Nephron (organoid): ENCODE measurements around the gene OCIAD1.
"Not testable (repeated sequence)": the region's sequence is repeated elsewhere in the genome, so short reads cannot be mapped to it uniquely, and the experiment has no call there.

Experiments used
- H3K27ac Mint-ChIP-seq, 3 experiments: 2 replicates each; pipeline ENCODE4 v1.8.0; 2020; ENCODE audit warnings: mixed read lengths in 3 of 3, mild to moderate bottlenecking in 2 of 3, moderate library complexity in 1 of 3
- H3K27me3 Mint-ChIP-seq: 2 replicates; pipeline ENCODE4 v1.8.0; 2021; ENCODE audit warnings: low read depth, mild to moderate bottlenecking, moderate library complexity, mixed read lengths
- H3K36me3 Mint-ChIP-seq: 2 replicates; pipeline ENCODE4 v1.8.0; 2020; ENCODE audit warnings: low read depth, mixed read lengths
- H3K4me1 Mint-ChIP-seq: 2 replicates; pipeline ENCODE4 v1.8.0; 2020; ENCODE audit warnings: mixed read lengths
- H3K4me3 Mint-ChIP-seq, 3 experiments: 2 replicates each; pipeline ENCODE4 v1.8.0; 2020; ENCODE audit warnings: mild to moderate bottlenecking in 3 of 3, mixed read lengths in 3 of 3, moderate library complexity in 2 of 3
- H3K9me3 Mint-ChIP-seq: 2 replicates; pipeline ENCODE4 v1.8.0; 2020; ENCODE audit warnings: mixed read lengths
- TF ChIP-seq, protein P1 (sequence below), 3 experiments: fragments of 200-600 bp; sonication (generic); IDR thresholded peaks; one replicate each; pipeline ENCODE4 v1.5.0; 2021; ENCODE audit warnings: antibody characterized with exemption in 3 of 3; ENCODE audit not compliant: unreplicated experiment in 3 of 3

OCIAD1 gene

DNA sequence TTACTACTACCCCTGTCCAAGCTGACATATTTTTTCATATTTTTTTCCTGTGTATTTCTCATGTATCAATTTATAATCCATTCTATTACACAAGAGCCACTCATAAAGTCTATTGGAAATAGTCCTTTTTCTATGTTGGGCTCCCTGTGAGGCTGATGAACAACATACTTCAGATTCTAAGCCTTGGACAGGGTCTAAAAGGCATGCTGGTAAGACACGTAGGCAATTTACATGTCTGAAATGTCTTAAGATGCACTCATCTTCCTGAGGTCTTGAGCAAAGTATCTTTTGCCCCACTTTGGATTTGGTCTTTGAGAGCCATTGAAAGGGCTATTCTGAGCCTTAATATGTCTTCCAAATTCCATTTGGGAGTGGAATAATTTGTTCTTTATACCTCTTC lies 31.8 kb downstream of the OCIAD1 start:
- H3K27ac Mint-ChIP-seq = no peak overlapping the region
- H3K27me3 Mint-ChIP-seq = no peaks in the 10 kb centered on the region
- peaks cover 48% of the 10 kb centered on the region for H3K36me3 Mint-ChIP-seq
- TF ChIP-seq, protein P1, sequence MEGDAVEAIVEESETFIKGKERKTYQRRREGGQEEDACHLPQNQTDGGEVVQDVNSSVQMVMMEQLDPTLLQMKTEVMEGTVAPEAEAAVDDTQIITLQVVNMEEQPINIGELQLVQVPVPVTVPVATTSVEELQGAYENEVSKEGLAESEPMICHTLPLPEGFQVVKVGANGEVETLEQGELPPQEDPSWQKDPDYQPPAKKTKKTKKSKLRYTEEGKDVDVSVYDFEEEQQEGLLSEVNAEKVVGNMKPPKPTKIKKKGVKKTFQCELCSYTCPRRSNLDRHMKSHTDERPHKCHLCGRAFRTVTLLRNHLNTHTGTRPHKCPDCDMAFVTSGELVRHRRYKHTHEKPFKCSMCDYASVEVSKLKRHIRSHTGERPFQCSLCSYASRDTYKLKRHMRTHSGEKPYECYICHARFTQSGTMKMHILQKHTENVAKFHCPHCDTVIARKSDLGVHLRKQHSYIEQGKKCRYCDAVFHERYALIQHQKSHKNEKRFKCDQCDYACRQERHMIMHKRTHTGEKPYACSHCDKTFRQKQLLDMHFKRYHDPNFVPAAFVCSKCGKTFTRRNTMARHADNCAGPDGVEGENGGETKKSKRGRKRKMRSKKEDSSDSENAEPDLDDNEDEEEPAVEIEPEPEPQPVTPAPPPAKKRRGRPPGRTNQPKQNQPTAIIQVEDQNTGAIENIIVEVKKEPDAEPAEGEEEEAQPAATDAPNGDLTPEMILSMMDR (IDR thresholded peaks at IDR 0.05; ENCODE audit: unreplicated experiment in 3 of 3) = no peak
- no peaks in the 10 kb centered on the region for H3K4me1 Mint-ChIP-seq
- H3K9me3 Mint-ChIP-seq = peaks cover 17% of the 10 kb centered on the region
- no peak overlapping the region for H3K4me3 Mint-ChIP-seq

DNA sequence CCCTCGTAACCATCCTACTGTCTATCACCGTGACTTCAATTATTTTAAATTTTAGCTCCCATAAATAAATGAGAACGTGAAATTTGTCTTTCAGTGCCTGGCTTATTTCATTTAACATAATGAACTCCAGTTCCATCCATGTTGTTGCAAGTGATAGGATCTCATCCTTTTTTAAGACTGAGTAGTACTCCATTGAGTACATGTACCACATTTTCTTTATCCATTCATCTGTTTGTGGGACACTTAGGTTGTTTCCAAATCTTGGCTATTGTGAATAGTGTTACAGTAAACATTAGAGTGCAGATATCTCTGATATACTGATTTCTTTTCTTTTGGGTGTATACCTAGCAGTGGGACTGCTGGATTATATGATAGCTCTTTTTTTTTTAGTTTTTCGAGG lies 32.8 kb downstream of the OCIAD1 start:
- Mint-ChIP-seq H3K36me3 (peaks cover 43% of the 10 kb centered on the region), H3K27me3 (no peaks in the 10 kb centered on the region), H3K9me3 (peaks cover 20% of the 10 kb centered on the region), H3K4me1 (no peaks in the 10 kb centered on the region), H3K4me3 (no peak overlapping the region), H3K27ac (no peak overlapping the region)
- TF ChIP-seq, protein P1 (IDR thresholded peaks at IDR 0.05; ENCODE audit: unreplicated experiment in 3 of 3) = no peak

DNA sequence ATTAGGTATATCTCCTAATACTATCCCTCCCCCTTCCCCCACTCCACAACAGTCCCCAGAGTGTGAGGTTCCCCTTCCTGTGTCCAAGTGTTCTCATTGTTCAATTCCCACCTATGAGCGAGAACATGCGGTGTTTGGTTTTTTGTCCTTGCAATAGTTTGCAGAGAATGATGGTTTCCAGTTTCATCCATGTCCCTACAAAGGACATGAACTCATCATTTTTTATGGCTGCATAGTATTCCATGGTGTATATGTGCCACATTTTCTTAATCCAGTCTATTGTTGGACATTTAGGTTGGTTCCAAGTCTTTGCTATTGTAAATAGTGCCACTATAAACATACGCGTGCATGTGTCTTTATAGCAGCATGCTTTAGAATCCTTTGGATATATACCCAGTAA lies 33.8 kb downstream of the OCIAD1 start:
- H3K4me1 Mint-ChIP-seq, H3K27me3 Mint-ChIP-seq, H3K4me3 Mint-ChIP-seq, H3K27ac Mint-ChIP-seq: not testable (repeated sequence)
- Mint-ChIP-seq H3K36me3 (peaks cover 43% of the 10 kb centered on the region), H3K9me3 (peaks cover 27% of the 10 kb centered on the region)

DNA sequence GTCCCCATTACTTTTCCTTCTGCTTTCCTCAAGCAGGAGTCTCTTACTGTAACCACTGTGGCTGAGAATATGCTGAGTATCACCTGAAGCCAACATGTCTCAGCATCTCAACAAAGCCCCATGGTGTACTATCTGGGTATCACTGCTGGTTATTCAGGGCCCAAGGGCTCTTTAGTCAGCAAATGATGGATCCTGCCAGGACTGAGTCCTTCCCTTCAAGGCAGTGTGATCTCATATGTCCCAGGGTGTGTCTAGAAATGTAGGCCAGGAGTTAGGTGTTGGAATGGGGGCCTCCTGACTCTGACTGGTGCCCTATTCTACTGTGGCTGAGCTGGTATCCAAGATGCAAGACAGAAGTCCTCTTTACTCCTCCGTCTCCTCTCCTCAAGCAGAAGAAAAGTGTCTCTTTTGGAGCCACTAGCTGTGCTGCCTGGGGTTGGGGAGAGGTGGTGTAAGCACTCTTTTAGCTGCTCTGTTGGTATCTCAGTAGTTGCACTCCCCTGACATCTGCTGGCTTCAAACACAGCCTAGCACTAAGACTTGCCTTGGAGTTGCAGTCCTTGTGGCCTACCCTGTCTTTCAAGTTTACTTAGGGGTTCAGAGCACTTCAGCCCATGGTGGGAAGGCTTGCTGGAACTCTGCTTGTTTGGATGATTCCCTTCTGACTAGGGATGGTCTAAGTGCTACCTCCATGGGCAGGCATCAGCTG lies 47.1 kb downstream of the OCIAD1 start:
- H3K27me3 Mint-ChIP-seq = no peaks in the 10 kb centered on the region
- H3K9me3 Mint-ChIP-seq = peaks cover 3% of the 10 kb centered on the region
- H3K27ac Mint-ChIP-seq = no peak overlapping the region
- H3K4me3 Mint-ChIP-seq = no peak overlapping the region
- TF ChIP-seq, protein P1 (IDR thresholded peaks at IDR 0.05; ENCODE audit: unreplicated experiment in 3 of 3) = no peak
- peaks cover 2% of the 10 kb centered on the region for H3K36me3 Mint-ChIP-seq
- H3K4me1 Mint-ChIP-seq = no peaks in the 10 kb centered on the region

DNA sequence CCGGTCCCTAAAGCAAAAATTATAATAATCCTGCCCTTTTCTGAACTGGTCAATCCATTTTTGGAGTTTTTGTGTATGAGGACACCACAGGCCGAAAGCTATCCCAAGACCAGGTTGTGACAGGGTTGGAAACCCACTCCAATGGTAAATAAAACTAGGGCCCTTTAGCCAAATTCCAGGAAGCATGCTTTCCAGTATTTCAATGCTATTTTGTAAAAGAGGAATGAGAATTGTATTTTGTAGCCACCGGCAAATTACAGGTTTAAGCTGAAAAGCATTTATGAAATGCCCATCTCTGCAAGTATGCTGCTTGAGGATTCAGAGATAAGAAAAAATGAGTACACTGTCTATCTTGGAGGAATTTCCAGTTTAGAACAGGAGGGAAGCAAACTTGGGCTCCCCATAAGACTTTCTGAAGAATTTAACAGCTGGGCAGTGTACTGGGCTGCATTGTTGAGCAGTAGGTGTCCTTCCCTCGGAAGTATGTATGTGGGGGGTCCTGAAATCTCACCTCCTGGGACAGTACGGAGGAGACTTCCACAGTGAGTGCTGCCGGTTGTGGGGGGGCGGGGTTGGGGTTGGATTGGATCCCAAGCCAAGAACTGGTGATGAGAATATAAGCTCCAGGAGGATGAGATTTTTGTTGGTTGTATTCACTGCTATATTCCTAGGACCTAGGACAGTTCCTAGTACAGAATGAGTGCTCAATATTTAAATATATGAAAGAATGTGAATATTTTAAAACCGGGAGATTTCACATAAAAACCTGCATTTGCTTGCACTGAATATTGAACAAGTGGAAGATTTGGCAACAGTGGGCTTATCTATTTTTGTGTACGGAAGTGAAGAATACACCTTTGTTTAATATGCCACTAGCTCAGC lies 48.9 kb downstream of the OCIAD1 start:
- Mint-ChIP-seq H3K9me3 (peaks cover 3% of the 10 kb centered on the region), H3K27me3 (no peaks in the 10 kb centered on the region), H3K36me3 (peaks cover 4% of the 10 kb centered on the region), H3K4me3 (no peak overlapping the region), H3K4me1 (no peaks in the 10 kb centered on the region), H3K27ac (no peak overlapping the region)
- TF ChIP-seq, protein P1 (IDR thresholded peaks at IDR 0.05; ENCODE audit: unreplicated experiment in 3 of 3) = no peak

DNA sequence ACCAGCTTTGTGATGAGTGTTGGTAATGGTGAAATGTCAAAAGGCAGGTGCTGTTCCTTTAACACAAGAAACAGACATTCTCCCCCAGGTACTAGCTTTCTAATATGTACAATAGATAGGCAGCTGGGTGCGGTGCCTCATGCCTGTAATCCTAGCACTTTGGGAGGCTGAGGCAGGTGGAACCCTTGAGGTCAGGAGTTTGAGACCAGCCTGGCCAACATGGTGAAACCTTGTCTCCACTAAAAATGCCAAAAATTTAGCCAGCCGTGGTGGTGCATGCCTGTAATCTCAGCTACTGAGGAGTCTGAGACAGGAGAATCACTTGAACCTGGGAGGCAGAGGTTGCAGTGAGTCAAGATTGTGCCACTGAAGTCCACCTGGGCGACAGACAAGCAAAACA lies 50.8 kb downstream of the OCIAD1 start:
- H3K27me3 Mint-ChIP-seq, H3K4me1 Mint-ChIP-seq, H3K36me3 Mint-ChIP-seq, H3K9me3 Mint-ChIP-seq, H3K4me3 Mint-ChIP-seq, H3K27ac Mint-ChIP-seq: not testable (repeated sequence)

DNA sequence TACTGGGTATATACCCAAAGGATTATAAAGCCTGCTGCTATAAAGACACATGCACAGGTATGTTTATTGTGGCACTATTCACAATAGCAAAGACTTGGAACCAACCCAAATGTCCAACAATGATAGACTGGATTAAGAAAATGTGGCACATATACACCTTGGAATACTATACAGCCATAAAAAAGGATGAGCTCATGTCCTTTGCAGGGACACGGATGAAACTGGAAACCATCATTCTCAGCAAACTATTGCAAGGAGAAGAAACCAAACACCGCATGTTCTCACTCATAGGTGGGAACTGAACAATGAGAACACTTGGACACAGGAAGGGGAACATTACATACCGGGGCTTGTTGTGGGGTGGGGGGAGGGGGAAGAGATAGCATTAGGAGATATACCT lies 58.9 kb downstream of the OCIAD1 start:
- H3K27me3 Mint-ChIP-seq, H3K4me1 Mint-ChIP-seq, H3K4me3 Mint-ChIP-seq, H3K27ac Mint-ChIP-seq: not testable (repeated sequence)
- H3K9me3 Mint-ChIP-seq = peaks cover 24% of the 10 kb centered on the region
- H3K36me3 Mint-ChIP-seq = peaks cover 65% of the 10 kb centered on the region
